GM12892 (cell line): ENCODE data around the gene PEX10.

Experiments used
- POLR2A ChIP-seq: IDR thresholded peaks from 2 replicates; pipeline ENCODE4 v1.6.1; 2011; ENCODE audit warnings: low read depth, low read length, control low read depth
- POLR2AphosphoS5 ChIP-seq: IDR thresholded peaks from 2 replicates; pipeline ENCODE4 v1.6.1; 2011; ENCODE audit warnings: low read depth, low read length, control low read depth
- TAF1 ChIP-seq: IDR thresholded peaks from 2 replicates; pipeline ENCODE4 v1.6.1; 2011; ENCODE audit warnings: low read depth, mild to moderate bottlenecking, control low read depth, low read length, borderline replicate concordance

- TF ChIP-seq POLR2A (no peak), POLR2AphosphoS5 (no peak), TAF1 (no peak)
Observed at GRCh38 chr1:2386636-2387611, 25.4 kb downstream of the PEX10 start.
